ENCODE measurements around the gene RAB44.

RAB44 gene

GRCh38 chr6:36755435-36756348 lies 58.1 kb downstream of the RAB44 start:
- peak; percentile 95 for DNase-seq

- no peak for DNase-seq
Measured at GRCh38 chr6:36756786-36757185, 59.2 kb downstream of the RAB44 start.

- peak; percentile 72 for DNase-seq
Measured at GRCh38 chr6:36757206-36757605, 59.6 kb downstream of the RAB44 start.

GRCh38 chr6:36757943-36758508 lies 60.4 kb downstream of the RAB44 start:
- DNase-seq, result no peak

- DNase-seq, result no peak
Measured at GRCh38 chr6:36758516-36759147, 61.0 kb downstream of the RAB44 start.

GRCh38 chr6:36759148-36759759 lies 61.6 kb downstream of the RAB44 start:
- peak; percentile 90 for DNase-seq

GRCh38 chr6:36760685-36761435 lies 63.2 kb downstream of the RAB44 start:
- DNase-seq, result no peak

- no peak for DNase-seq
Measured at GRCh38 chr6:36762123-36762522, 64.5 kb downstream of the RAB44 start.

GRCh38 chr6:36765190-36765589 lies 67.6 kb downstream of the RAB44 start:
- DNase-seq, result no peak

GRCh38 chr6:36765594-36766398 lies 68.2 kb downstream of the RAB44 start:
- peak; percentile 89 for DNase-seq

- no peak for DNase-seq
Measured at GRCh38 chr6:36766399-36766945, 68.8 kb downstream of the RAB44 start.

- DNase-seq, result no peak
Measured at GRCh38 chr6:36769183-36769675, 71.6 kb downstream of the RAB44 start.

- DNase-seq, result peak; percentile 74
Measured at GRCh38 chr6:36769676-36770499, 72.3 kb downstream of the RAB44 start.

- no peak for DNase-seq
Measured at GRCh38 chr6:36771145-36771544, 73.5 kb downstream of the RAB44 start.

- no peak for DNase-seq
Measured at GRCh38 chr6:36772397-36772796, 74.8 kb downstream of the RAB44 start.

GRCh38 chr6:36774331-36774730 lies 76.7 kb downstream of the RAB44 start:
- no peak for DNase-seq

GRCh38 chr6:36776167-36776566 lies 78.5 kb downstream of the RAB44 start:
- DNase-seq, result no peak

GRCh38 chr6:36777801-36778200 lies 80.2 kb downstream of the RAB44 start:
- no peak for DNase-seq

- no peak for DNase-seq
Measured at GRCh38 chr6:36779227-36779626, 81.6 kb downstream of the RAB44 start.

GRCh38 chr6:36780442-36781177 lies 83.0 kb downstream of the RAB44 start:
- DNase-seq, result no peak

Data from activated CD4-positive, alpha-beta T cell treated with anti-CD3 and anti-CD28 coated beads, Interleukin-2, Interleukin-6, amounts not matched to agents 100 ng/mL and 50 ng/mL, durations not matched to agents 16 hours and 8 hours (primary cell).